ENCODE data around the gene NOSIP.

The NOSIP gene

DNA sequence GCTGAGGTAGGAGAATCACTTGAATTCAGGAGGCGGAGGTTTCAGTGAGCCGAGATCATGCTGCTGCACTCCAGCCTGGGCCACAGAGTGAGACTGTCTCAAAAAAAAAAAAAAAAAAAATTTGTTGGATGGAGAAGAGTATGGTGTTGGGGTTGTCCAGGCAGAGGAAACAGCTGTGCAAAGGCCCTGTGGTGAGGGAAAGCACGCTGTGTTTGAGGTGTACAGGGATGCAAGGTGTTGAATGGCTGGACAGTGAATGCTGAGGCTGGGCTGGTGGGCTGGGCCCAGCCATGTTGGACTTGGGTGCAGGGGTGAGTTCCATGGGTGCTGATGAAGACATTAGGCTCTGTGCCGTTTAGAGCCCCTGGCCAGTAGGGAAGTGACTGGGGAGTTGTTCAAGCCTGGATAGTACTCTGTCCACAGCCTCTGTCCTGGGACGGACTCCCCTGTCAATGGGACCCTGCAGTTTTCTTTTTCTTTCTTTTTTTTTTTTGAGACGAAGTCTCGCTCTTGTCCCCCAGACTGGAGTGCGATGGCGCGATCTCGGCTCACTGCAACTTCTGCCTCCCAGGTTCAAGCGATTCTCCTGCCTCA, 29.2 kb upstream of the NOSIP start:
- no peak for DNase-seq (ENCODE audit: low read depth in 1 of 2, low spot score in 1 of 2)
- Histone ChIP-seq H3K27ac (replicated peaks) (no peak overlapping the region), H3K27me3 (ENCODE audit: insufficient read depth, poor library complexity, severe bottlenecking) (no peaks in the 10 kb centered on the region), H3K4me3 (replicated peaks; ENCODE audit: insufficient read depth, low read length) (no peak overlapping the region)
- TF ChIP-seq, protein P1, sequence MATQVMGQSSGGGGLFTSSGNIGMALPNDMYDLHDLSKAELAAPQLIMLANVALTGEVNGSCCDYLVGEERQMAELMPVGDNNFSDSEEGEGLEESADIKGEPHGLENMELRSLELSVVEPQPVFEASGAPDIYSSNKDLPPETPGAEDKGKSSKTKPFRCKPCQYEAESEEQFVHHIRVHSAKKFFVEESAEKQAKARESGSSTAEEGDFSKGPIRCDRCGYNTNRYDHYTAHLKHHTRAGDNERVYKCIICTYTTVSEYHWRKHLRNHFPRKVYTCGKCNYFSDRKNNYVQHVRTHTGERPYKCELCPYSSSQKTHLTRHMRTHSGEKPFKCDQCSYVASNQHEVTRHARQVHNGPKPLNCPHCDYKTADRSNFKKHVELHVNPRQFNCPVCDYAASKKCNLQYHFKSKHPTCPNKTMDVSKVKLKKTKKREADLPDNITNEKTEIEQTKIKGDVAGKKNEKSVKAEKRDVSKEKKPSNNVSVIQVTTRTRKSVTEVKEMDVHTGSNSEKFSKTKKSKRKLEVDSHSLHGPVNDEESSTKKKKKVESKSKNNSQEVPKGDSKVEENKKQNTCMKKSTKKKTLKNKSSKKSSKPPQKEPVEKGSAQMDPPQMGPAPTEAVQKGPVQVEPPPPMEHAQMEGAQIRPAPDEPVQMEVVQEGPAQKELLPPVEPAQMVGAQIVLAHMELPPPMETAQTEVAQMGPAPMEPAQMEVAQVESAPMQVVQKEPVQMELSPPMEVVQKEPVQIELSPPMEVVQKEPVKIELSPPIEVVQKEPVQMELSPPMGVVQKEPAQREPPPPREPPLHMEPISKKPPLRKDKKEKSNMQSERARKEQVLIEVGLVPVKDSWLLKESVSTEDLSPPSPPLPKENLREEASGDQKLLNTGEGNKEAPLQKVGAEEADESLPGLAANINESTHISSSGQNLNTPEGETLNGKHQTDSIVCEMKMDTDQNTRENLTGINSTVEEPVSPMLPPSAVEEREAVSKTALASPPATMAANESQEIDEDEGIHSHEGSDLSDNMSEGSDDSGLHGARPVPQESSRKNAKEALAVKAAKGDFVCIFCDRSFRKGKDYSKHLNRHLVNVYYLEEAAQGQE (IDR thresholded peaks at IDR 0.05; ENCODE audit: insufficient replicate concordance, low read depth), result no peak
- TF ChIP-seq, protein P2, sequence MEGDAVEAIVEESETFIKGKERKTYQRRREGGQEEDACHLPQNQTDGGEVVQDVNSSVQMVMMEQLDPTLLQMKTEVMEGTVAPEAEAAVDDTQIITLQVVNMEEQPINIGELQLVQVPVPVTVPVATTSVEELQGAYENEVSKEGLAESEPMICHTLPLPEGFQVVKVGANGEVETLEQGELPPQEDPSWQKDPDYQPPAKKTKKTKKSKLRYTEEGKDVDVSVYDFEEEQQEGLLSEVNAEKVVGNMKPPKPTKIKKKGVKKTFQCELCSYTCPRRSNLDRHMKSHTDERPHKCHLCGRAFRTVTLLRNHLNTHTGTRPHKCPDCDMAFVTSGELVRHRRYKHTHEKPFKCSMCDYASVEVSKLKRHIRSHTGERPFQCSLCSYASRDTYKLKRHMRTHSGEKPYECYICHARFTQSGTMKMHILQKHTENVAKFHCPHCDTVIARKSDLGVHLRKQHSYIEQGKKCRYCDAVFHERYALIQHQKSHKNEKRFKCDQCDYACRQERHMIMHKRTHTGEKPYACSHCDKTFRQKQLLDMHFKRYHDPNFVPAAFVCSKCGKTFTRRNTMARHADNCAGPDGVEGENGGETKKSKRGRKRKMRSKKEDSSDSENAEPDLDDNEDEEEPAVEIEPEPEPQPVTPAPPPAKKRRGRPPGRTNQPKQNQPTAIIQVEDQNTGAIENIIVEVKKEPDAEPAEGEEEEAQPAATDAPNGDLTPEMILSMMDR (IDR thresholded peaks at IDR 0.05; ENCODE audit: insufficient read depth, low read length), result no peak
- TF ChIP-seq GABPA (IDR thresholded peaks at IDR 0.05; ENCODE audit: low read depth) (no peak), POLR2AphosphoS5 (IDR thresholded peaks at IDR 0.05; ENCODE audit: low read depth) (no peak), SPI1 (IDR thresholded peaks at IDR 0.05; ENCODE audit: borderline replicate concordance, low read depth) (no peak)

DNA sequence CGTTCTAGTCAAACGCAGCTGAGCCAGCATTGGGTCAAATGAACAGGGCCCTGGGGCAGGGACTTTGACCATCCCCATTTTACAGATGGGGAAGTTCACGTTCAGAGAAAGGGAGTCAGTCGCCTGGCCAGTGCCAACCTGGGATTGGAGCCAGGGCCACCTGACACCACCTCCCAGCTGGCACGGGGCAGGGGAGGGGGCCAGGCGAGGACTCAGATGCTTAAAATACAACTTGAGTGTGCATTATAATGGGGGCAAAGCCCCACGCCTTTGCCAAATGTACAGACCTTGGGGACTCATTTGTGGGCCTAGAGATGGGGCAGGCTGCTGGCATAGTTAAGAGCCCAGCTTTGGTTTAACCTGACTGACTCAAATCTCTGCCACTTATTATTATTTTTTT, 25.2 kb upstream of the NOSIP start:
- H3K4me3 ChIP-seq (replicated peaks; ENCODE audit: insufficient read depth, low read length), result no peak overlapping the region
- no peaks in the 10 kb centered on the region for H3K27me3 ChIP-seq (ENCODE audit: insufficient read depth, poor library complexity, severe bottlenecking)
- no peak for DNase-seq (ENCODE audit: low read depth in 1 of 2, low spot score in 1 of 2)
- H3K27ac ChIP-seq (replicated peaks), result no peak overlapping the region
- TF ChIP-seq, protein P1 (IDR thresholded peaks at IDR 0.05; ENCODE audit: insufficient replicate concordance, low read depth), result no peak
- TF ChIP-seq SPI1 (IDR thresholded peaks at IDR 0.05; ENCODE audit: borderline replicate concordance, low read depth), result no peak
- TF ChIP-seq, protein P2 (IDR thresholded peaks at IDR 0.05; ENCODE audit: insufficient read depth, low read length), result no peak
- no peak for TF ChIP-seq POLR2AphosphoS5 (IDR thresholded peaks at IDR 0.05; ENCODE audit: low read depth)
- no peak for TF ChIP-seq GABPA (IDR thresholded peaks at IDR 0.05; ENCODE audit: low read depth)

DNA sequence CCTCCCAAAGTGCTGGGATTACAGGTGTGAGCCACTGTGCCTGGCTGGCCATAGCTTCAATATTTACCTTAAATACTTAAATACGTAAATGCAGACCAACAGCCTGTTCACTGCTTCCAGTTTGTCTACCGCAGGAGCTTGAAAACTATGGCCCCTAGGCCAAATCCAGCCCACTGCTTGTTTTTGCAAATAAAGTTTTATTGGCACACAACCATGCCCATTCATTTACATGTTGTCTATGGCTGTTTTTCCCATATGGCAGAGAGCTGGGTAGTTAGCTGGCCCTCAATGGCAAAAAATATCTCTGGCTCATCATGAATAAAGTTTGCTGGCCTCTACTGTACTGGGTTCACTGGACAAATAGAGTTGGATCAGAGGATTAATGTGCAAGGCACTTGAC, 22.4 kb upstream of the NOSIP start:
- Histone ChIP-seq H3K27me3 (ENCODE audit: insufficient read depth, poor library complexity, severe bottlenecking) (no peaks in the 10 kb centered on the region), H3K27ac (replicated peaks) (no peak overlapping the region), H3K4me3 (replicated peaks; ENCODE audit: insufficient read depth, low read length) (no peak overlapping the region)
- no peak for DNase-seq (ENCODE audit: low read depth in 1 of 2, low spot score in 1 of 2)
- TF ChIP-seq SPI1 (IDR thresholded peaks at IDR 0.05; ENCODE audit: borderline replicate concordance, low read depth), result no peak
- TF ChIP-seq GABPA (IDR thresholded peaks at IDR 0.05; ENCODE audit: low read depth), result no peak
- TF ChIP-seq, protein P2 (IDR thresholded peaks at IDR 0.05; ENCODE audit: insufficient read depth, low read length), result no peak
- no peak for TF ChIP-seq POLR2AphosphoS5 (IDR thresholded peaks at IDR 0.05; ENCODE audit: low read depth)
- TF ChIP-seq, protein P1 (IDR thresholded peaks at IDR 0.05; ENCODE audit: insufficient replicate concordance, low read depth), result no peak
